ENCODE measurements around the gene ITPRIPL2. TPM values are rescaled to one million over a fixed set of nuclear protein-coding genes. Genes with fewer than 3 reads are reported as not detected.

The ITPRIPL2 gene
- total and polyA plus RNA-seq, 2 of the 13 experiments (the other 11 are each of a cell fraction or from before 2014, with no cell fraction given) = 5.9 to 12.6 TPM

DNA sequence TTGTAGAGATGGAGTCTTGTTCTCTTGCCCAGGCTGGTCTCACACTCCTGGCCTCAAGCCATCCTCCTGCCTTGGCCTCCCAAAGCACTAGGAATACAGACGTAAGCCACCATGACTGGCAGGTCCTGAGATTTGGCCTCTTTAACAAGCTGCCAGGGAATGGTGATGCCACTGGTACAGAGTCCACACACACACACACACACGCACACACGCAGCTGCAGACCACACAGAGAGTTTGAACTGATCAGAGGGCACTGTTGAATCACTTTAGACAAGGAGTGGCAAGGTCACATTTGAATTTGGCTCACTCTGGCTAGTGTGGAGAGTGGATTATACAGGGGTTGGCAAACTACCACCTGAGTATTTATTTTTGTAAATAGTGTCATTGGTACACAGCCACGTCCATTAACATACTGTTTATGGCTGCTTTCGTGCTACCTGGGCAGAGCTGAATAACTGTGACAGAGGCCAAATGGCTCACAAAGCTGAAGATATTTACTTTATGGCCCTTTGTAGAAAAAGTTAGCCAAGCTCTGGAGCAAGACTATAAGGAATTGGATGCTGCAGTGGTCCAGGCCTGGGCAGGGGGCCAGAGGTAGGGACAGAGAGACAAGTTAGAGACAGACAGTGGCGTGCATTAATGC is 9.9 kb downstream of the ITPRIPL2 start (continued):
- TF ChIP-seq, protein P1, sequence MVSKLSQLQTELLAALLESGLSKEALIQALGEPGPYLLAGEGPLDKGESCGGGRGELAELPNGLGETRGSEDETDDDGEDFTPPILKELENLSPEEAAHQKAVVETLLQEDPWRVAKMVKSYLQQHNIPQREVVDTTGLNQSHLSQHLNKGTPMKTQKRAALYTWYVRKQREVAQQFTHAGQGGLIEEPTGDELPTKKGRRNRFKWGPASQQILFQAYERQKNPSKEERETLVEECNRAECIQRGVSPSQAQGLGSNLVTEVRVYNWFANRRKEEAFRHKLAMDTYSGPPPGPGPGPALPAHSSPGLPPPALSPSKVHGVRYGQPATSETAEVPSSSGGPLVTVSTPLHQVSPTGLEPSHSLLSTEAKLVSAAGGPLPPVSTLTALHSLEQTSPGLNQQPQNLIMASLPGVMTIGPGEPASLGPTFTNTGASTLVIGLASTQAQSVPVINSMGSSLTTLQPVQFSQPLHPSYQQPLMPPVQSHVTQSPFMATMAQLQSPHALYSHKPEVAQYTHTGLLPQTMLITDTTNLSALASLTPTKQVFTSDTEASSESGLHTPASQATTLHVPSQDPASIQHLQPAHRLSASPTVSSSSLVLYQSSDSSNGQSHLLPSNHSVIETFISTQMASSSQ (IDR thresholded peaks at IDR 0.05; ENCODE audit: low read depth) = peak; percentile 50; the same call in 1 of the 2 replicates
- TF ChIP-seq, protein P1 (CRISPR knock-in tag; IDR thresholded peaks at IDR 0.05; ENCODE audit: borderline replicate concordance) = no peak
- no peak for TF ChIP-seq EED (CRISPR knock-in tag; IDR thresholded peaks at IDR 0.05)
- no peak for TF ChIP-seq TSC22D2 (CRISPR knock-in tag; IDR thresholded peaks at IDR 0.05; ENCODE audit: borderline replicate concordance)
- no peak for TF ChIP-seq PLRG1 (conservative IDR thresholded peaks at IDR 0.05)
- TF ChIP-seq HMGA1 (CRISPR knock-in tag; conservative IDR thresholded peaks at IDR 0.05) = no peak
- TF ChIP-seq, protein P2, sequence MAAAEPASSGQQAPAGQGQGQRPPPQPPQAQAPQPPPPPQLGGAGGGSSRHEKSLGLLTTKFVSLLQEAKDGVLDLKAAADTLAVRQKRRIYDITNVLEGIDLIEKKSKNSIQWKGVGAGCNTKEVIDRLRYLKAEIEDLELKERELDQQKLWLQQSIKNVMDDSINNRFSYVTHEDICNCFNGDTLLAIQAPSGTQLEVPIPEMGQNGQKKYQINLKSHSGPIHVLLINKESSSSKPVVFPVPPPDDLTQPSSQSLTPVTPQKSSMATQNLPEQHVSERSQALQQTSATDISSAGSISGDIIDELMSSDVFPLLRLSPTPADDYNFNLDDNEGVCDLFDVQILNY (CRISPR knock-in tag; conservative IDR thresholded peaks at IDR 0.05) = no peak
- TF ChIP-seq, protein P3, sequence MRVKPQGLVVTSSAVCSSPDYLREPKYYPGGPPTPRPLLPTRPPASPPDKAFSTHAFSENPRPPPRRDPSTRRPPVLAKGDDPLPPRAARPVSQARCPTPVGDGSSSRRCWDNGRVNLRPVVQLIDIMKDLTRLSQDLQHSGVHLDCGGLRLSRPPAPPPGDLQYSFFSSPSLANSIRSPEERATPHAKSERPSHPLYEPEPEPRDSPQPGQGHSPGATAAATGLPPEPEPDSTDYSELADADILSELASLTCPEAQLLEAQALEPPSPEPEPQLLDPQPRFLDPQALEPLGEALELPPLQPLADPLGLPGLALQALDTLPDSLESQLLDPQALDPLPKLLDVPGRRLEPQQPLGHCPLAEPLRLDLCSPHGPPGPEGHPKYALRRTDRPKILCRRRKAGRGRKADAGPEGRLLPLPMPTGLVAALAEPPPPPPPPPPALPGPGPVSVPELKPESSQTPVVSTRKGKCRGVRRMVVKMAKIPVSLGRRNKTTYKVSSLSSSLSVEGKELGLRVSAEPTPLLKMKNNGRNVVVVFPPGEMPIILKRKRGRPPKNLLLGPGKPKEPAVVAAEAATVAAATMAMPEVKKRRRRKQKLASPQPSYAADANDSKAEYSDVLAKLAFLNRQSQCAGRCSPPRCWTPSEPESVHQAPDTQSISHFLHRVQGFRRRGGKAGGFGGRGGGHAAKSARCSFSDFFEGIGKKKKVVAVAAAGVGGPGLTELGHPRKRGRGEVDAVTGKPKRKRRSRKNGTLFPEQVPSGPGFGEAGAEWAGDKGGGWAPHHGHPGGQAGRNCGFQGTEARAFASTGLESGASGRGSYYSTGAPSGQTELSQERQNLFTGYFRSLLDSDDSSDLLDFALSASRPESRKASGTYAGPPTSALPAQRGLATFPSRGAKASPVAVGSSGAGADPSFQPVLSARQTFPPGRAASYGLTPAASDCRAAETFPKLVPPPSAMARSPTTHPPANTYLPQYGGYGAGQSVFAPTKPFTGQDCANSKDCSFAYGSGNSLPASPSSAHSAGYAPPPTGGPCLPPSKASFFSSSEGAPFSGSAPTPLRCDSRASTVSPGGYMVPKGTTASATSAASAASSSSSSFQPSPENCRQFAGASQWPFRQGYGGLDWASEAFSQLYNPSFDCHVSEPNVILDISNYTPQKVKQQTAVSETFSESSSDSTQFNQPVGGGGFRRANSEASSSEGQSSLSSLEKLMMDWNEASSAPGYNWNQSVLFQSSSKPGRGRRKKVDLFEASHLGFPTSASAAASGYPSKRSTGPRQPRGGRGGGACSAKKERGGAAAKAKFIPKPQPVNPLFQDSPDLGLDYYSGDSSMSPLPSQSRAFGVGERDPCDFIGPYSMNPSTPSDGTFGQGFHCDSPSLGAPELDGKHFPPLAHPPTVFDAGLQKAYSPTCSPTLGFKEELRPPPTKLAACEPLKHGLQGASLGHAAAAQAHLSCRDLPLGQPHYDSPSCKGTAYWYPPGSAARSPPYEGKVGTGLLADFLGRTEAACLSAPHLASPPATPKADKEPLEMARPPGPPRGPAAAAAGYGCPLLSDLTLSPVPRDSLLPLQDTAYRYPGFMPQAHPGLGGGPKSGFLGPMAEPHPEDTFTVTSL (CRISPR knock-in tag; IDR thresholded peaks at IDR 0.05; ENCODE audit: borderline replicate concordance) = peak; percentile 65; the same call in 1 of the 2 replicates
- TF ChIP-seq, protein P4, sequence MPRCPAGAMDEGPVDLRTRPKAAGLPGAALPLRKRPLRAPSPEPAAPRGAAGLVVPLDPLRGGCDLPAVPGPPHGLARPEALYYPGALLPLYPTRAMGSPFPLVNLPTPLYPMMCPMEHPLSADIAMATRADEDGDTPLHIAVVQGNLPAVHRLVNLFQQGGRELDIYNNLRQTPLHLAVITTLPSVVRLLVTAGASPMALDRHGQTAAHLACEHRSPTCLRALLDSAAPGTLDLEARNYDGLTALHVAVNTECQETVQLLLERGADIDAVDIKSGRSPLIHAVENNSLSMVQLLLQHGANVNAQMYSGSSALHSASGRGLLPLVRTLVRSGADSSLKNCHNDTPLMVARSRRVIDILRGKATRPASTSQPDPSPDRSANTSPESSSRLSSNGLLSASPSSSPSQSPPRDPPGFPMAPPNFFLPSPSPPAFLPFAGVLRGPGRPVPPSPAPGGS (CRISPR knock-in tag; IDR thresholded peaks at IDR 0.05) = peak; percentile 46; the same call in 1 of the 2 replicates
- TF ChIP-seq, protein P5, sequence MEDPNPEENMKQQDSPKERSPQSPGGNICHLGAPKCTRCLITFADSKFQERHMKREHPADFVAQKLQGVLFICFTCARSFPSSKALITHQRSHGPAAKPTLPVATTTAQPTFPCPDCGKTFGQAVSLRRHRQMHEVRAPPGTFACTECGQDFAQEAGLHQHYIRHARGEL (CRISPR knock-in tag; IDR thresholded peaks at IDR 0.05) = peak; percentile 58; the same call in 1 of the 2 replicates
- no peak for TF ChIP-seq ZNF10 (CRISPR knock-in tag; IDR thresholded peaks at IDR 0.05; ENCODE audit: borderline replicate concordance, low read depth)
- TF ChIP-seq ZNF589 (CRISPR knock-in tag; conservative IDR thresholded peaks at IDR 0.05) = peak; percentile 92
- peak; percentile 60; the same call in 1 of the 2 replicates for TF ChIP-seq TBX3 (IDR thresholded peaks at IDR 0.05; ENCODE audit: borderline replicate concordance)
- TF ChIP-seq PAF1 (CRISPR knock-in tag; IDR thresholded peaks at IDR 0.05) = no peak
- TF ChIP-seq, protein P6, sequence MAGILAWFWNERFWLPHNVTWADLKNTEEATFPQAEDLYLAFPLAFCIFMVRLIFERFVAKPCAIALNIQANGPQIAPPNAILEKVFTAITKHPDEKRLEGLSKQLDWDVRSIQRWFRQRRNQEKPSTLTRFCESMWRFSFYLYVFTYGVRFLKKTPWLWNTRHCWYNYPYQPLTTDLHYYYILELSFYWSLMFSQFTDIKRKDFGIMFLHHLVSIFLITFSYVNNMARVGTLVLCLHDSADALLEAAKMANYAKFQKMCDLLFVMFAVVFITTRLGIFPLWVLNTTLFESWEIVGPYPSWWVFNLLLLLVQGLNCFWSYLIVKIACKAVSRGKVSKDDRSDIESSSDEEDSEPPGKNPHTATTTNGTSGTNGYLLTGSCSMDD (CRISPR knock-in tag; IDR thresholded peaks at IDR 0.05) = 0 out of 2 replicates have a peak, but pooled peaks have one; percentile 30

Measured in HepG2 (cell line).